HAP-1 (cell line): ENCODE measurements around the gene ATP8A2.

ENCODE experiments used
- DNase-seq, 2 experiments: peaks; one replicate each; pipeline ENCODE4 v3.0.0-alpha.2; 2016 to 2020; ENCODE audit warnings: low spot score in 2 of 2
- H3K27me3 ChIP-seq: fragments of 250-450 bp; sonication (Bioruptor Pico); 2 replicates; pipeline ENCODE4 v1.5.1; 2020; ENCODE audit warnings: low read depth, mild to moderate bottlenecking, moderate library complexity
- H3K36me3 ChIP-seq: fragments of 250-450 bp; sonication (Bioruptor Pico); replicated peaks from 2 replicates; pipeline ENCODE4 v1.5.1; 2020; ENCODE audit warnings: mild to moderate bottlenecking
- H3K4me1 ChIP-seq: fragments of 250-450 bp; sonication (Bioruptor Pico); 2 replicates; pipeline ENCODE4 v1.5.1; 2020; ENCODE audit warnings: mild to moderate bottlenecking
- H3K4me3 ChIP-seq: fragments of 250-450 bp; sonication (Bioruptor Pico); 2 replicates; pipeline ENCODE4 v1.5.1; 2020; ENCODE audit warnings: mild to moderate bottlenecking, moderate library complexity
- H3K9me3 ChIP-seq: fragments of 250-450 bp; sonication (Bioruptor Pico); 2 replicates; pipeline ENCODE4 v1.5.1; 2020; ENCODE audit warnings: mild to moderate bottlenecking, moderate library complexity
- in situ Hi-C: fragments of 300-500 bp; cut with MboI; formaldehyde crosslinking; loops from 3 replicates; pipeline ENCODE4 v1.14.3; 2020; ENCODE audit warnings: low sequenced_read_pairs, inconsistent platforms, mixed read lengths

Gene ATP8A2

GRCh38 chr13:25733696-25734435, 362.1 kb downstream of the ATP8A2 start:
- Histone ChIP-seq H3K27me3 (no peaks in the 10 kb centered on the region), H3K4me1 (peaks cover 26% of the 10 kb centered on the region), H3K36me3 (no peaks in the 10 kb centered on the region), H3K9me3 (no peaks in the 10 kb centered on the region), H3K4me3 (no peak overlapping the region)
- in situ Hi-C loops, result no loop called here
- no peak for DNase-seq

- peaks cover 19% of the 10 kb centered on the region for H3K4me1 ChIP-seq
- peak; percentile 63 to 64 for DNase-seq
- H3K27me3 ChIP-seq, result no peaks in the 10 kb centered on the region
- no peaks in the 10 kb centered on the region for H3K36me3 ChIP-seq
- in situ Hi-C loops, result no loop called here
- no peaks in the 10 kb centered on the region for H3K9me3 ChIP-seq
- H3K4me3 ChIP-seq, result no peak overlapping the region
Observed at GRCh38 chr13:25738342-25739196, 366.8 kb downstream of the ATP8A2 start.

GRCh38 chr13:25739376-25739775, 367.6 kb downstream of the ATP8A2 start:
- Histone ChIP-seq H3K9me3 (no peaks in the 10 kb centered on the region), H3K4me3 (no peak overlapping the region), H3K36me3 (no peaks in the 10 kb centered on the region), H3K27me3 (no peaks in the 10 kb centered on the region), H3K4me1 (peaks cover 14% of the 10 kb centered on the region)
- DNase-seq, result no peak
- in situ Hi-C loops, result no loop called here

GRCh38 chr13:25741796-25742195, 370.0 kb downstream of the ATP8A2 start:
- in situ Hi-C loops, result no loop called here
- no peak for DNase-seq
- no peaks in the 10 kb centered on the region for H3K9me3 ChIP-seq
- no peaks in the 10 kb centered on the region for H3K27me3 ChIP-seq
- H3K4me1 ChIP-seq, result peaks cover 14% of the 10 kb centered on the region
- no peak overlapping the region for H3K4me3 ChIP-seq
- H3K36me3 ChIP-seq, result no peaks in the 10 kb centered on the region

GRCh38 chr13:25742220-25742619, 370.4 kb downstream of the ATP8A2 start:
- Histone ChIP-seq H3K4me1 (peaks cover 14% of the 10 kb centered on the region), H3K36me3 (no peaks in the 10 kb centered on the region), H3K4me3 (no peak overlapping the region), H3K9me3 (no peaks in the 10 kb centered on the region), H3K27me3 (no peaks in the 10 kb centered on the region)
- no peak for DNase-seq
- in situ Hi-C loops, result no loop called here

- DNase-seq, result no peak
- H3K4me1 ChIP-seq, result peaks cover 5% of the 10 kb centered on the region
- no peaks in the 10 kb centered on the region for H3K36me3 ChIP-seq
- H3K27me3 ChIP-seq, result no peaks in the 10 kb centered on the region
- H3K9me3 ChIP-seq, result no peaks in the 10 kb centered on the region
- in situ Hi-C loops, result no loop called here
- H3K4me3 ChIP-seq, result no peak overlapping the region
Observed at GRCh38 chr13:25743421-25743820, 371.6 kb downstream of the ATP8A2 start.

GRCh38 chr13:25744178-25744577, 372.4 kb downstream of the ATP8A2 start:
- Histone ChIP-seq H3K9me3 (no peaks in the 10 kb centered on the region), H3K36me3 (no peaks in the 10 kb centered on the region), H3K4me3 (no peak overlapping the region), H3K27me3 (no peaks in the 10 kb centered on the region), H3K4me1 (no peaks in the 10 kb centered on the region)
- in situ Hi-C loops, result no loop called here
- no peak for DNase-seq

GRCh38 chr13:25746131-25746530, 374.4 kb downstream of the ATP8A2 start:
- no peaks in the 10 kb centered on the region for H3K36me3 ChIP-seq
- no peak for DNase-seq
- H3K27me3 ChIP-seq, result no peaks in the 10 kb centered on the region
- H3K4me1 ChIP-seq, result no peaks in the 10 kb centered on the region
- H3K4me3 ChIP-seq, result no peak overlapping the region
- no peaks in the 10 kb centered on the region for H3K9me3 ChIP-seq
- in situ Hi-C loops, result no loop called here

- DNase-seq, result no peak
- H3K27me3 ChIP-seq, result no peaks in the 10 kb centered on the region
- H3K36me3 ChIP-seq, result no peaks in the 10 kb centered on the region
- no peak overlapping the region for H3K4me3 ChIP-seq
- no peaks in the 10 kb centered on the region for H3K9me3 ChIP-seq
- in situ Hi-C loops, result no loop called here
- no peaks in the 10 kb centered on the region for H3K4me1 ChIP-seq
Observed at GRCh38 chr13:25752957-25753551, 381.3 kb downstream of the ATP8A2 start.

- no peak overlapping the region for H3K4me3 ChIP-seq
Observed at GRCh38 chr13:25753976-25754375, 382.2 kb downstream of the ATP8A2 start.

GRCh38 chr13:25756251-25756650, 384.5 kb downstream of the ATP8A2 start:
- no peaks in the 10 kb centered on the region for H3K36me3 ChIP-seq
- no peaks in the 10 kb centered on the region for H3K9me3 ChIP-seq
- no peak for DNase-seq
- in situ Hi-C loops, result no loop called here
- H3K4me3 ChIP-seq, result no peak overlapping the region
- H3K4me1 ChIP-seq, result no peaks in the 10 kb centered on the region
- no peaks in the 10 kb centered on the region for H3K27me3 ChIP-seq

More at GRCh38 chr13:25753976-25754375, 382.2 kb downstream of the ATP8A2 start:
- no peaks in the 10 kb centered on the region for H3K9me3 ChIP-seq
- in situ Hi-C loops, result no loop called here
- H3K4me1 ChIP-seq, result no peaks in the 10 kb centered on the region
- no peaks in the 10 kb centered on the region for H3K27me3 ChIP-seq
- no peaks in the 10 kb centered on the region for H3K36me3 ChIP-seq
- no peak for DNase-seq

GRCh38 chr13:25756912-25757311, 385.1 kb downstream of the ATP8A2 start:
- in situ Hi-C loops, result no loop called here
- no peak for DNase-seq
- no peaks in the 10 kb centered on the region for H3K9me3 ChIP-seq

GRCh38 chr13:25761041-25761440, 389.3 kb downstream of the ATP8A2 start:
- H3K4me1 ChIP-seq, result peaks cover 3% of the 10 kb centered on the region
- no peaks in the 10 kb centered on the region for H3K36me3 ChIP-seq
- no peak for DNase-seq
- no peaks in the 10 kb centered on the region for H3K27me3 ChIP-seq
- in situ Hi-C loops, result no loop called here
- H3K4me3 ChIP-seq, result no peak overlapping the region
- H3K9me3 ChIP-seq, result no peaks in the 10 kb centered on the region

More at GRCh38 chr13:25756912-25757311, 385.1 kb downstream of the ATP8A2 start:
- no peaks in the 10 kb centered on the region for H3K36me3 ChIP-seq
- no peaks in the 10 kb centered on the region for H3K4me1 ChIP-seq
- H3K4me3 ChIP-seq, result no peak overlapping the region
- no peaks in the 10 kb centered on the region for H3K27me3 ChIP-seq

GRCh38 chr13:25762281-25762680, 390.5 kb downstream of the ATP8A2 start:
- no peak overlapping the region for H3K4me3 ChIP-seq
- H3K4me1 ChIP-seq, result peaks cover 3% of the 10 kb centered on the region
- H3K36me3 ChIP-seq, result no peaks in the 10 kb centered on the region
- no peak for DNase-seq
- in situ Hi-C loops, result no loop called here
- H3K9me3 ChIP-seq, result no peaks in the 10 kb centered on the region
- H3K27me3 ChIP-seq, result no peaks in the 10 kb centered on the region
